ENCODE results near the gene RAVER2. TPM values are rescaled to one million over a fixed set of nuclear protein-coding genes. Genes with fewer than 3 reads are reported as not detected.
"Not testable (repeated sequence)": the region's sequence is repeated elsewhere in the genome, so short reads cannot be mapped to it uniquely, and the experiment has no call there.

RAVER2 gene
- total RNA-seq, 4 donors from 2014 or later: 46.8 to 94.5 (median 71.0) TPM

DNA sequence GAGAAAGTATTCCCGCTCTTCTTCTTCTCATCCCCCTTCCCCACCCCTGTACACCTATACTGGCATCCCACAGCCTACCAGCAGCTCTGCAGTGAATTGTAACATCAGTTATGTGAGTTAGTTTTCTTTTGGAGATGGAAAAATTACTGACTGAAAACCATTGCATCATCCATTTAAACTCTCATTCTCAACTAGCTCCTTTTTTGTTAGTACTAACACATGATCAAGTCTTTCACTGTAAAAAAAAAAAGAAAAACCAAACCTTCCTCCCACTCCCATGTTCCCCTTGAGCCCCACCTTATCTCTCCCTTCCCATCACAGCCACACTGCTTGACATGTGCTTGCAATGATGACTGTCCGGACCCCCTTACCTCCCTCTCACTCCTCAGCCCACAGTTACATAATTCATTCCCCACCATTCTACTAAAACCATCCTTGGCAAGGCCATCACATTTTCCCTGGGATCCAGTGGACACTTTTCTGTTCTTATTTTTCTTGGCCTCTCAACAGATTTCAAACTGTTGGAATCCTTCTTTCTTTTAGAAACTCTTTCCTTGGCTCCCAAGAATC lies 23.2 kb upstream of the RAVER2 start:
- H3K9me3 ChIP-seq: peaks cover 0 to 4% of the 10 kb centered on the region in 2 donors
- H3K4me1 ChIP-seq: no peaks in the 10 kb centered on the region
- no peaks in the 10 kb centered on the region for H3K36me3 ChIP-seq
- no peaks in the 10 kb centered on the region for H3K27me3 ChIP-seq
- 85 to 93% methylated on average over 2 of the region's 2 CpGs for WGBS, 2 donors (ENCODE audit: low coverage in 1 of 2)
- no peak overlapping the region for H3K4me3 ChIP-seq
- no peak for TF ChIP-seq POLR2A (IDR thresholded peaks at IDR 0.05)
- TF ChIP-seq, protein P1, sequence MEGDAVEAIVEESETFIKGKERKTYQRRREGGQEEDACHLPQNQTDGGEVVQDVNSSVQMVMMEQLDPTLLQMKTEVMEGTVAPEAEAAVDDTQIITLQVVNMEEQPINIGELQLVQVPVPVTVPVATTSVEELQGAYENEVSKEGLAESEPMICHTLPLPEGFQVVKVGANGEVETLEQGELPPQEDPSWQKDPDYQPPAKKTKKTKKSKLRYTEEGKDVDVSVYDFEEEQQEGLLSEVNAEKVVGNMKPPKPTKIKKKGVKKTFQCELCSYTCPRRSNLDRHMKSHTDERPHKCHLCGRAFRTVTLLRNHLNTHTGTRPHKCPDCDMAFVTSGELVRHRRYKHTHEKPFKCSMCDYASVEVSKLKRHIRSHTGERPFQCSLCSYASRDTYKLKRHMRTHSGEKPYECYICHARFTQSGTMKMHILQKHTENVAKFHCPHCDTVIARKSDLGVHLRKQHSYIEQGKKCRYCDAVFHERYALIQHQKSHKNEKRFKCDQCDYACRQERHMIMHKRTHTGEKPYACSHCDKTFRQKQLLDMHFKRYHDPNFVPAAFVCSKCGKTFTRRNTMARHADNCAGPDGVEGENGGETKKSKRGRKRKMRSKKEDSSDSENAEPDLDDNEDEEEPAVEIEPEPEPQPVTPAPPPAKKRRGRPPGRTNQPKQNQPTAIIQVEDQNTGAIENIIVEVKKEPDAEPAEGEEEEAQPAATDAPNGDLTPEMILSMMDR (IDR thresholded peaks at IDR 0.05): no peak
- TF ChIP-seq EP300 (IDR thresholded peaks at IDR 0.05; ENCODE audit: low read depth): no peak
- TF ChIP-seq POLR2AphosphoS5 (IDR thresholded peaks at IDR 0.05): no peak
- intact Hi-C loops (cut with DNase I; ENCODE audit: low total_unique reads): no loop called here
- no peak overlapping the region for H3K27ac ChIP-seq
- no peak for DNase-seq
- in situ Hi-C loops (cut with MboI; ENCODE audit: low pct_ligation_motif_present in 1 of 4, low pct_unique_long_range_greater_than_20kb in 1 of 4, low sequenced_read_pairs in 3 of 4): no loop called here

DNA sequence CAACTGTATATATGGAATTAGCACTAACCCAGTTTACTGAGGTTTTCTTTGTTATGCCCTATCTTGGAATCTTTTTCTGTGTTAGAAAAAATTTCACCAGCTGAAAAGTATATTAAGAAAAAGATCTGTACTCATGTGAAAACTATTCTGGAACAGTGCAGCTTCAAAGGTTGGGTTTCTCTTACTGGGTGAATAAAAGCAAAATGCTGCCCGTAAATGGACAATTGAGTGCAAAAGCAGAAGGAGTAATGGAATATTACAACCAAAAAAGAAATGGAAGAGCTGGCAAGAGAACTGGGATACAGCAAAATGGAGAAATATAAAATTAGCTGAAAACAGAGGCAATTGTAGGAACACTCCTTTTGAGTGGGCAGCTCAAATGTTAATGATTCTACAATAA lies 17.0 kb upstream of the RAVER2 start:
- H3K36me3 ChIP-seq: no peaks in the 10 kb centered on the region
- no peak overlapping the region for H3K4me3 ChIP-seq
- H3K27me3 ChIP-seq: no peaks in the 10 kb centered on the region
- TF ChIP-seq POLR2AphosphoS5 (IDR thresholded peaks at IDR 0.05) (no peak), POLR2A (IDR thresholded peaks at IDR 0.05) (no peak)
- intact Hi-C loops (cut with DNase I; ENCODE audit: low total_unique reads): no loop called here
- no peak overlapping the region for H3K27ac ChIP-seq
- no peak for DNase-seq
- in situ Hi-C loops (cut with MboI; ENCODE audit: low pct_ligation_motif_present in 1 of 4, low pct_unique_long_range_greater_than_20kb in 1 of 4, low sequenced_read_pairs in 3 of 4): no loop called here
- H3K9me3 ChIP-seq: no peaks in the 10 kb centered on the region
- WGBS, 2 donors (ENCODE audit: low coverage in 1 of 2): 71 to 88% methylated on average over 1 of the region's 1 CpG
- no peaks in the 10 kb centered on the region for H3K4me1 ChIP-seq

DNA sequence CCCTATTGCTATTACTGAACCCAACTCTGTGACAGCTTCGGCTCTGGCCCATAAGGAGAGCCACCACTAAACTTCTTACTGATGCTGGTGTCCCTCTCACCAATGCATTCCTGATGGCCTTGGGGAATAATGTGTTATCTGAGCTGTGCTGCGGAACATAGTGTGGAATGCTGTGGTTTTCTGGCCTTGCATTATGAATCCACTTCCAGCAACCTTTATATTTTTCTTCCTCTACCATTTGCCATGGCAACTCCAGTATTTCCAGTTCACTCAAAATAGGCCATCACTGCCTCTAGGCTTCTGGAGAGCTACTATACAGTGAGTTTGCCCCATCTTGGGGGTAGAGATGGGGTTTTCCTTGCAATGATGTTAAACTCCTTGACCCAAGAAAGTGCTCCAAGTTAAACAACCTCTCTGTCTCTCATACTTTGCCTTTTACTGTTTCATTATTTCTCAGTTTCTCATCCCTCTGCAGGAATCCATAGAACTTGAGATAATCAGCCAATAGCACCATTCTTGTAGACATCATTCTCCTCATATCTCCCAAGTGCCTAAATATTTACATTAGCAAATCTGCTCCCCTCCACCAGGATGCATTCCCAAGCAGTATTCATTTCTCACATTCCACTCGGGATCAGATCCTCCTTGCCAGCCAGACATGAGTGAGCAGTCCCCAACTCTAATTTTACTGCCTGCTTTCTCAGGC lies 11.1 kb upstream of the RAVER2 start:
- Histone ChIP-seq H3K4me3 (no peak overlapping the region), H3K27ac (no peak overlapping the region), H3K4me1 (no peaks in the 10 kb centered on the region), H3K9me3 (no peaks in the 10 kb centered on the region), H3K27me3 (no peaks in the 10 kb centered on the region), H3K36me3 (no peaks in the 10 kb centered on the region)
- TF ChIP-seq POLR2AphosphoS5 (IDR thresholded peaks at IDR 0.05) (no peak), EP300 (IDR thresholded peaks at IDR 0.05; ENCODE audit: low read depth) (no peak), POLR2A (IDR thresholded peaks at IDR 0.05) (no peak)
- TF ChIP-seq, protein P1 (IDR thresholded peaks at IDR 0.05): no peak
- WGBS, 2 donors (ENCODE audit: low coverage in 1 of 2): 79 to 84% methylated on average over 3 of the region's 3 CpGs
- no peak for DNase-seq
- intact Hi-C loops (cut with DNase I; ENCODE audit: low total_unique reads): no loop called here
- in situ Hi-C loops (cut with MboI; ENCODE audit: low pct_ligation_motif_present in 1 of 4, low pct_unique_long_range_greater_than_20kb in 1 of 4, low sequenced_read_pairs in 3 of 4): no loop called here

DNA sequence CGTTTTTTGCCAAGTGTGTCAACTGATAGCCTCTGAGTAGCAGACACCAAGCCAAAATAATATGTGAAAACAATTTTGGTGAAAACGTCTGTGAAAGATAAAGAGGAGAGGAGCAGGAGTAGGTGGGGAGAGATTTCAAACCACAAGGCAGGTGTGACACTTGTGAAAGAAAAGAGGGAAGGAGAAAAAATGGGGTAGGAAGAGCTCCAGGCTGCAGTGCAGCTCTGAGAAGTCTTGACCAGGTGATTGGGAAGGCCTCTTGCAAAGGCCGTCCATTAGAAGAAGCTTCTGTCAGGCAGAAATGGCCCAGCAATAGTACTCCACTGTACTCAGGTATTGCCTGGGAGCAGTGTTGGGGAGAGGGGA lies 10.6 kb upstream of the RAVER2 start:
- no peaks in the 10 kb centered on the region for H3K36me3 ChIP-seq
- no peaks in the 10 kb centered on the region for H3K4me1 ChIP-seq
- DNase-seq: no peak
- no peaks in the 10 kb centered on the region for H3K27me3 ChIP-seq
- H3K27ac ChIP-seq: no peak overlapping the region
- in situ Hi-C loops (cut with MboI; ENCODE audit: low pct_ligation_motif_present in 1 of 4, low pct_unique_long_range_greater_than_20kb in 1 of 4, low sequenced_read_pairs in 3 of 4) (no loop called here), intact Hi-C loops (cut with DNase I; ENCODE audit: low total_unique reads) (no loop called here)
- no peak for TF ChIP-seq POLR2AphosphoS5 (IDR thresholded peaks at IDR 0.05)
- no peak for TF ChIP-seq POLR2A (IDR thresholded peaks at IDR 0.05)
- TF ChIP-seq EP300 (IDR thresholded peaks at IDR 0.05; ENCODE audit: low read depth): no peak
- TF ChIP-seq, protein P1 (IDR thresholded peaks at IDR 0.05): no peak
- 71 to 80% methylated on average over 2 to 3 of the region's 3 CpGs for WGBS, 2 donors (ENCODE audit: low coverage in 1 of 2)
- H3K9me3 ChIP-seq: no peaks in the 10 kb centered on the region
- H3K4me3 ChIP-seq: no peak overlapping the region

DNA sequence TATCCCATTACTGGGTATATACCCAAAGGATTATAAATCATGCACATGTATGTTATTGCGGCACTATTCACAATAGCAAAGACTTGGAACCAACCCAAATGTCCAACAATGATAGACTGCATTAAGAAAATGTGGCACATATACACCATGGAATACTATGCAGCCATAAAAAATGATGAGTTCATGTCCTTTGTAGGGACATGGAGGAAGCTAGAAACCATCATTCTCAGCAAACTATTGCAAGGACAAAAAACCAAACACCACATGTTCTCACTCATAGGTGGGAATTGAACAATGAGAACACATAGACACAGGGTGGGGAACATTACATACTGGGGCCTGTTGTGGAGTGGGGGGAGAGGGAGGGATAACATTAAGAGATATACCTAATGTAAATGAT lies 4.2 kb upstream of the RAVER2 start:
- in situ Hi-C loops (cut with MboI; ENCODE audit: low pct_ligation_motif_present in 1 of 4, low pct_unique_long_range_greater_than_20kb in 1 of 4, low sequenced_read_pairs in 3 of 4): loop anchor here in 1 of 4 donors (10.0 kb wide), 1 partner anchor 74 kb away; no protein-coding TSS in a partner anchor
- H3K4me3 ChIP-seq; H3K27me3 ChIP-seq; H3K36me3 ChIP-seq; H3K27ac ChIP-seq; H3K9me3 ChIP-seq; DNase-seq; H3K4me1 ChIP-seq; intact Hi-C loops (cut with DNase I; ENCODE audit: low total_unique reads): not testable (repeated sequence)
- 95 to 100% methylated on average over 1 of the region's 1 CpG for WGBS, 2 donors (ENCODE audit: low coverage in 1 of 2)
